Stomach (tissue), 4 donors: ENCODE results near the gene PTBP1.
A peak's percentile ranks its signal among the peaks of the same experiment; 100 is the strongest.

Experiments
- POLR2A ChIP-seq, 4 donors: fragments of 450-650 bp; IDR thresholded peaks; one replicate each; pipeline ENCODE4 v1.6.1; 2016; ENCODE audit warnings: antibody characterized with exemption in 4 of 4, control low read depth in 2 of 4, mild to moderate bottlenecking in 1 of 4, moderate library complexity in 1 of 4
- POLR2AphosphoS5 ChIP-seq, 3 donors: sonication (generic); formaldehyde crosslinking; IDR thresholded peaks; one replicate each; pipeline ENCODE4 v1.6.1; 2016; ENCODE audit warnings: antibody characterized with exemption in 3 of 3
- TF ChIP-seq, protein P1 (sequence below), 7 experiments: fragments of 450-650 bp in 4 of 7; fragments of 200-600 bp in 3 of 7; sonication (generic) in 3 of 7; IDR thresholded peaks; one replicate each; pipeline ENCODE4 v1.5.1; 2016 to 2019; ENCODE audit warnings: antibody characterized with exemption in 7 of 7, control low read depth in 2 of 7, mild to moderate bottlenecking in 1 of 7

DNA sequence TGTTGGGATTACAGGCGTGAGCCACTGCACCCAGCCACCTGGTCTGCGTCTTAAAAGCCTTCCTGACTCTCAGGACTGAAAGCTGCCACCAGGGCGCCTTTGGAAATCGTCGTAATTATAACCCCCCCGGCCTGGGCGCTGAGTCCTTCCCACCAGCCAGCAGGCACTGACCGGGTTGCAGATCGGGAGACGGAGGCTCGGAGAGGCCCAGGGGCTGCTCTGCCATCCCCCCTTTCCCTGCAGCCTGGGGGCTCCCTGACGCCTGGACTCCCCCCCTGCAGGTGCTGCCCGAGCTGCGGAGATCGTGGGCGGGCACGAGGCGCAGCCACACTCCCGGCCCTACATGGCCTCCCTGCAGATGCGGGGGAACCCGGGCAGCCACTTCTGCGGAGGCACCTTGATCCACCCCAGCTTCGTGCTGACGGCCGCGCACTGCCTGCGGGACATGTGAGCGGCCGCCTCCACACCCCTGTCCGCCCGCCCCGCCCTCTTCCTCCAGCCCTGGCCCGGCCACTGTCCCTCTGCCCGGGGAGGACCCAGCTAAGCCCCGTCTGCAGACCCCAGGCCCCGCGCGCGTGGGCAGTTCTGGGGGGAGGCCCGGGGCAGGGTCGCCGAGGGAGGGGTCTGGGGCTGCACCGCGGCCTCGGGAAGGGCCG, 46.1 kb downstream of the PTBP1 start:
- TF ChIP-seq, protein P1, sequence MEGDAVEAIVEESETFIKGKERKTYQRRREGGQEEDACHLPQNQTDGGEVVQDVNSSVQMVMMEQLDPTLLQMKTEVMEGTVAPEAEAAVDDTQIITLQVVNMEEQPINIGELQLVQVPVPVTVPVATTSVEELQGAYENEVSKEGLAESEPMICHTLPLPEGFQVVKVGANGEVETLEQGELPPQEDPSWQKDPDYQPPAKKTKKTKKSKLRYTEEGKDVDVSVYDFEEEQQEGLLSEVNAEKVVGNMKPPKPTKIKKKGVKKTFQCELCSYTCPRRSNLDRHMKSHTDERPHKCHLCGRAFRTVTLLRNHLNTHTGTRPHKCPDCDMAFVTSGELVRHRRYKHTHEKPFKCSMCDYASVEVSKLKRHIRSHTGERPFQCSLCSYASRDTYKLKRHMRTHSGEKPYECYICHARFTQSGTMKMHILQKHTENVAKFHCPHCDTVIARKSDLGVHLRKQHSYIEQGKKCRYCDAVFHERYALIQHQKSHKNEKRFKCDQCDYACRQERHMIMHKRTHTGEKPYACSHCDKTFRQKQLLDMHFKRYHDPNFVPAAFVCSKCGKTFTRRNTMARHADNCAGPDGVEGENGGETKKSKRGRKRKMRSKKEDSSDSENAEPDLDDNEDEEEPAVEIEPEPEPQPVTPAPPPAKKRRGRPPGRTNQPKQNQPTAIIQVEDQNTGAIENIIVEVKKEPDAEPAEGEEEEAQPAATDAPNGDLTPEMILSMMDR (IDR thresholded peaks at IDR 0.05): peak in 1 of 7 experiments; percentile 15
- TF ChIP-seq POLR2A (IDR thresholded peaks at IDR 0.05): no peak
- no peak for TF ChIP-seq POLR2AphosphoS5 (IDR thresholded peaks at IDR 0.05)
